CD14-positive monocyte (primary cell): ENCODE results near the gene FBXL5. TPM values are rescaled to one million over a fixed set of nuclear protein-coding genes. Genes with fewer than 3 reads are reported as not detected.
A peak's percentile ranks its signal among the peaks of the same experiment; 100 is the strongest.

Experiments used
- DNase-seq, 3 donors: peaks; one replicate each; pipeline ENCODE4 v3.0.0-alpha.2; 2011 to 2022
- H2AFZ ChIP-seq: 2 replicates; pipeline ENCODE4 v1.6.0; 2012; ENCODE audit warnings: mild to moderate bottlenecking, low read depth, low read length, inconsistent platforms; ENCODE audit not compliant: insufficient read depth, poor library complexity, severe bottlenecking
- H3K27ac ChIP-seq, 2 donors: 1 replicate in 1 of 2; 2 replicates in 1 of 2; pipeline ENCODE4 v1.5.1; 2012 to 2013; ENCODE audit warnings: low read length in 2 of 2, control low read depth in 1 of 2, inconsistent platforms in 1 of 2, low read depth in 1 of 2, mild to moderate bottlenecking in 1 of 2
- H3K27me3 ChIP-seq, 2 donors: one replicate each; pipeline versions ENCODE4 v1.6.0 to v1.6.1; 2011 to 2013; ENCODE audit warnings: low read length in 2 of 2; ENCODE audit not compliant: control insufficient read depth in 2 of 2, insufficient read depth in 2 of 2
- H3K36me3 ChIP-seq, 2 donors: replicated peaks in 1 of 2; 1 replicate in 1 of 2; 2 replicates in 1 of 2; pipeline versions ENCODE4 v1.5.1 to v1.6.1; 2012 to 2013; ENCODE audit warnings: low read length in 2 of 2, control low read depth in 1 of 2, inconsistent platforms in 1 of 2, mild to moderate bottlenecking in 1 of 2; ENCODE audit not compliant: insufficient read depth in 2 of 2, control insufficient read depth in 1 of 2
- H3K4me1 ChIP-seq, 2 donors: 1 replicate in 1 of 2; 2 replicates in 1 of 2; pipeline versions ENCODE4 v1.5.1 to v1.6.1; 2012 to 2013; ENCODE audit warnings: low read length in 2 of 2, control low read depth in 1 of 2, inconsistent platforms in 1 of 2, mild to moderate bottlenecking in 1 of 2, moderate library complexity in 1 of 2; ENCODE audit not compliant: insufficient read depth in 2 of 2, control insufficient read depth in 1 of 2
- H3K4me2 ChIP-seq: replicated peaks from 2 replicates; pipeline ENCODE3; 2012; ENCODE audit warnings: low read length, moderate library complexity, mild to moderate bottlenecking; ENCODE audit not compliant: poor library complexity, severe bottlenecking; ENCODE audit errors: extremely low read depth
- H3K4me3 ChIP-seq, 3 experiments: fragments of 200-600 bp in 1 of 3; sonication (generic) in 1 of 3; replicated peaks in 1 of 3; 1 replicate in 2 of 3; 2 replicates in 1 of 3; pipeline ENCODE4 v1.5.1; 2011 to 2013; ENCODE audit warnings: low read length in 3 of 3, mild to moderate bottlenecking in 3 of 3, control low read depth in 2 of 3, low read depth in 2 of 3, inconsistent platforms in 1 of 3, moderate library complexity in 1 of 3
- H3K79me2 ChIP-seq: 2 replicates; pipeline ENCODE4 v1.6.0; 2012; ENCODE audit warnings: mild to moderate bottlenecking, control low read depth, inconsistent platforms, low read length, moderate library complexity; ENCODE audit not compliant: insufficient read depth
- H3K9ac ChIP-seq: 2 replicates; pipeline ENCODE4 v1.6.0; 2017; ENCODE audit warnings: low read length, mild to moderate bottlenecking; ENCODE audit not compliant: insufficient read depth, poor library complexity, severe bottlenecking
- H3K9me3 ChIP-seq, 2 donors: replicated peaks in 1 of 2; 1 replicate in 1 of 2; 2 replicates in 1 of 2; pipeline versions ENCODE4 v1.5.1 to v1.6.1; 2012 to 2013; ENCODE audit warnings: low read length in 2 of 2, control low read depth in 1 of 2; ENCODE audit not compliant: control insufficient read depth in 1 of 2, insufficient read depth in 1 of 2
- H4K20me1 ChIP-seq: 2 replicates; pipeline ENCODE4 v1.6.0; 2012; ENCODE audit warnings: mild to moderate bottlenecking, low read length, control low read depth, moderate library complexity; ENCODE audit not compliant: insufficient read depth
- H3K27ac Mint-ChIP-seq, 7 donors: one replicate each; pipeline ENCODE4 v1.8.0; 2020; ENCODE audit warnings: mild to moderate bottlenecking in 7 of 7, mixed read lengths in 7 of 7, moderate library complexity in 6 of 7, inconsistent platforms in 2 of 7
- H3K27me3 Mint-ChIP-seq, 3 donors: one replicate each; pipeline ENCODE4 v1.8.0; 2021 to 2022; ENCODE audit warnings: low read depth in 3 of 3, mild to moderate bottlenecking in 3 of 3, mixed read lengths in 3 of 3, moderate library complexity in 3 of 3, inconsistent platforms in 1 of 3
- H3K36me3 Mint-ChIP-seq, 2 donors: one replicate each; pipeline ENCODE4 v1.8.0; 2020; ENCODE audit warnings: mixed read lengths in 2 of 2, inconsistent platforms in 1 of 2, mild to moderate bottlenecking in 1 of 2
- H3K4me1 Mint-ChIP-seq: one replicate; pipeline ENCODE4 v1.8.0; 2020; ENCODE audit warnings: mild to moderate bottlenecking, mixed read lengths
- H3K4me3 Mint-ChIP-seq, 2 donors: one replicate each; pipeline ENCODE4 v1.8.0; 2020; ENCODE audit warnings: mild to moderate bottlenecking in 2 of 2, mixed read lengths in 2 of 2, moderate library complexity in 1 of 2
- H3K9me3 Mint-ChIP-seq, 7 donors: one replicate each; pipeline ENCODE4 v1.8.0; 2020 to 2022; ENCODE audit warnings: mixed read lengths in 7 of 7, mild to moderate bottlenecking in 6 of 7, moderate library complexity in 6 of 7, inconsistent platforms in 2 of 7
- CTCF ChIP-seq: fragments of 200-600 bp; IDR thresholded peaks from one replicate; pipeline ENCODE4 v1.8.0; 2022; ENCODE audit warnings: antibody characterized with exemption, mild to moderate bottlenecking
- WGBS: methylation state at CpG from one replicate; pipeline ENCODE4 v1.1.5; 2013; ENCODE audit warnings: missing lambda C conversion rate; ENCODE audit not compliant: insufficient coverage; 5-methylcytosine and 5-hydroxymethylcytosine counted together
- intact Hi-C, 2 donors: fragments of 100-400 bp; cut with micrococcal nuclease; formaldehyde crosslinking; loops; one replicate each; pipeline versions ENCODE4 v1.15.0 to v1.15.1; 2023
- polyA plus RNA-seq, 3 donors: library from polyadenylated mRNA; depleted of rRNA in 1 of 3; unstranded in 2 of 3; stranded (reverse) in 1 of 3; fragments of 300-500 nt in 2 of 3; fragments of >200 nt in 1 of 3; fragmentation: Illumina TruSeq in 2 of 3; gene quantifications; 1 replicate in 2 of 3; 2 replicates in 1 of 3; pipeline ENCODE4 v1.2.3, GENCODE V29; 2012 to 2021

Gene FBXL5
- polyA plus RNA-seq, 3 donors: 172 to 518 (median 484) TPM

GRCh38 chr4:15674926-15675325 is 19.8 kb upstream of the FBXL5 start:
- peak overlapping the region; percentile 53 for H3K4me2 ChIP-seq
- no peak for DNase-seq
- peak overlapping the region; percentile 84 to 95 (median 93) for H3K27ac Mint-ChIP-seq

GRCh38 chr4:15674046-15674445 is 18.9 kb upstream of the FBXL5 start:
- Histone ChIP-seq H2AFZ (no peak overlapping the region), H3K4me2 (peak overlapping the region; percentile 53), H4K20me1 (no peaks in the 10 kb centered on the region), H3K4me3 (peak overlapping the region in 1 of 3 experiments; percentile 43), H3K27me3 (no peaks in the 10 kb centered on the region), H3K27ac (peak overlapping the region in 1 of 2 donors; percentile 77), H3K9ac (no peak overlapping the region), H3K36me3 (no peaks in the 10 kb centered on the region), H3K4me1 (peaks cover 53 to 72% of the 10 kb centered on the region in 2 donors), H3K9me3 (no peaks in the 10 kb centered on the region), H3K79me2 (peaks cover 100% of the 10 kb centered on the region)
- Mint-ChIP-seq H3K27me3 (no peaks in the 10 kb centered on the region), H3K9me3 (peaks cover 0 to 5% (median 0%) of the 10 kb centered on the region in 7 donors), H3K4me3 (no peak overlapping the region), H3K4me1 (peaks cover 64% of the 10 kb centered on the region), H3K36me3 (peaks cover 4 to 6% of the 10 kb centered on the region in 2 donors), H3K27ac (peak overlapping the region; percentile 73 to 94 (median 88))
- DNase-seq: peak in 2 of 3 donors; percentile 64 to 77
- TF ChIP-seq CTCF: no peak
- intact Hi-C loops: no loop called here
- no CpG with 5 or more reads among the region's 2 CpGs for WGBS

More at GRCh38 chr4:15674926-15675325, 19.8 kb upstream of the FBXL5 start:
- H3K27me3 Mint-ChIP-seq: no peaks in the 10 kb centered on the region
- no peak overlapping the region for H2AFZ ChIP-seq
- H4K20me1 ChIP-seq: no peaks in the 10 kb centered on the region
- no peaks in the 10 kb centered on the region for H3K9me3 ChIP-seq
- H3K4me1 ChIP-seq: peaks cover 58 to 76% of the 10 kb centered on the region in 2 donors
- no peak overlapping the region for H3K9ac ChIP-seq
- H3K4me3 Mint-ChIP-seq: no peak overlapping the region
- H3K27ac ChIP-seq: peak overlapping the region; percentile 62 to 77
- H3K79me2 ChIP-seq: peaks cover 100% of the 10 kb centered on the region
- peaks cover 4 to 9% of the 10 kb centered on the region in 2 donors for H3K36me3 Mint-ChIP-seq
- WGBS: no CpG with 5 or more reads among the region's 4 CpGs
- intact Hi-C loops: no loop called here
- peak overlapping the region in 1 of 3 experiments; percentile 43 for H3K4me3 ChIP-seq
- H3K27me3 ChIP-seq: no peaks in the 10 kb centered on the region
- peaks cover 0 to 5% (median 0%) of the 10 kb centered on the region in 7 donors for H3K9me3 Mint-ChIP-seq
- H3K4me1 Mint-ChIP-seq: peaks cover 69% of the 10 kb centered on the region
- TF ChIP-seq CTCF: no peak
- H3K36me3 ChIP-seq: no peaks in the 10 kb centered on the region
